SH-SY5Y (cell line): ENCODE measurements around the gene PLSCR4.

Experiments
- GATA2 ChIP-seq: IDR thresholded peaks from 2 replicates; pipeline ENCODE4 v1.6.1; 2011; ENCODE audit warnings: mild to moderate bottlenecking, low read depth, low read length
- GATA3 ChIP-seq: IDR thresholded peaks from 2 replicates; pipeline ENCODE4 v1.6.1; 2011; ENCODE audit warnings: low read depth, mild to moderate bottlenecking, low read length, moderate library complexity

DNA sequence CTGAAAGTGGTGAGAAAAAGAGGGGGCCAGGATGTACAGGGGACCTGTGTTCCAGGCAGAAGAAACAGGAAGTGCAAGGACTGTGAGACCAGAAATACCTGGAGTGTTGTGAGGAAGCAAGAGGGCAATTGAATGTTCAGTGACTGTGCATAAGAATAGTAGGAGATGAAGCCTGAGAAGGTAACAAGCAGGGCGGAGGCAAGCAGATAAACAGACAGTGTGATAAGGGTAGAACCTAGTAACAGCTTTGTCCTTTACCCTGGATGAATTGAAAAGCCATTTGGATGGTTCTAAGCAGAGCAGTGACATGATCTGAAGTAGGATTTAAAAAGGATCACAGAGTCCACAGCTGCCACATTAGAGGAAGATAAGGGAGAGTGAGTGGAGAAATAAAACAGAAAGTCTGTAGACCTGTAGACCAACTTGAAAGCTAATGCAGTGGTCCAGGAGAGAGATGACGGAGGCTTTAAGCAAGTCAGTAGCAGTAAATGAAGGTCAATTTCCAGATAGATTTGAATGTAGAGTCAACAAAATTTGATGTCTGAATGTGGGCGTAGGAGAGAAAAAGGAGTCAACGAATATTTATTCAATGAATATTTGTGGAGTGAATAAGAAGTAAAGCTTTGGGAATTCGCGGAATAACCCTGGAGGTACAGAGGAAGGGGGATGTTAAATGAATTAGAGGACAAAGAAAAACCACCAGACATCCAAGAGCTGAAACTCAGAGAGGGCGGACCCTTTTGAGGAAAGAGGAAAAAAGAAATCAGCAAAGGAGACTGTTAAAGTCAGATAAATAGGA is 85.7 kb downstream of the PLSCR4 start:
- TF ChIP-seq GATA2 (no peak), GATA3 (no peak)
